HepG2 (cell line): ENCODE results near the gene PTEN. TPM values are rescaled to one million over a fixed set of nuclear protein-coding genes. Genes with fewer than 3 reads are reported as not detected.

Source experiments
- ATF6 ChIP-seq: sonication (generic); formaldehyde crosslinking; conservative IDR thresholded peaks from 2 replicates; pipeline ENCODE4 v1.4.0; 2020; ENCODE audit warnings: missing genetic modification reagents
- HBP1 ChIP-seq: IDR thresholded peaks from 2 replicates; pipeline ENCODE4 v1.6.1; 2016; ENCODE audit warnings: low read depth, control low read depth
- JUNB ChIP-seq: sonication (generic); formaldehyde crosslinking; IDR thresholded peaks from 2 replicates; pipeline ENCODE4 v1.8.0; 2022; ENCODE audit warnings: missing genetic modification reagents, mild to moderate bottlenecking, borderline replicate concordance
- NFATC3 ChIP-seq: sonication (generic); formaldehyde crosslinking; IDR thresholded peaks from 2 replicates; pipeline ENCODE4 v1.5.1; 2020; ENCODE audit warnings: mild to moderate bottlenecking, missing genetic modification reagents
- NFE2 ChIP-seq: sonication (generic); formaldehyde crosslinking; IDR thresholded peaks from 2 replicates; pipeline ENCODE4 v1.4.0; 2020; ENCODE audit warnings: missing genetic modification reagents
- POLR2A ChIP-seq, 2 experiments: IDR thresholded peaks; 2 replicates each; pipeline ENCODE4 v1.6.1; 2011; ENCODE audit warnings: low read depth in 2 of 2, low read length in 2 of 2, mild to moderate bottlenecking in 1 of 2, moderate library complexity in 1 of 2; ENCODE audit not compliant: insufficient read depth in 1 of 2
- RAD21 ChIP-seq: fragments of 450-650 bp; formaldehyde crosslinking; IDR thresholded peaks from 2 replicates; pipeline ENCODE4 v1.5.0; 2020; ENCODE audit warnings: mild to moderate bottlenecking
- THYN1 ChIP-seq: sonication (generic); formaldehyde crosslinking; IDR thresholded peaks from 2 replicates; pipeline ENCODE4 v1.8.1; 2023; ENCODE audit warnings: low read depth, mild to moderate bottlenecking, moderate library complexity, missing genetic modification reagents, borderline replicate concordance
- ZNF17 ChIP-seq: sonication (generic); formaldehyde crosslinking; IDR thresholded peaks from 2 replicates; pipeline ENCODE4 v1.5.0; 2020; ENCODE audit warnings: mild to moderate bottlenecking, missing genetic modification reagents
- ZNF547 ChIP-seq: sonication (generic); formaldehyde crosslinking; IDR thresholded peaks from 2 replicates; pipeline ENCODE4 v1.5.1; 2020; ENCODE audit warnings: mild to moderate bottlenecking, missing genetic modification reagents
- ZNF614 ChIP-seq: IDR thresholded peaks from 2 replicates; pipeline ENCODE4 v1.6.1; 2018; ENCODE audit warnings: missing biosample characterization, missing genetic modification reagents, inconsistent platforms, borderline replicate concordance
- ZNF891 ChIP-seq: sonication (generic); formaldehyde crosslinking; IDR thresholded peaks from 2 replicates; pipeline ENCODE4 v1.5.0; 2020; ENCODE audit warnings: mild to moderate bottlenecking, missing genetic modification reagents
- polyA plus RNA-seq, 8 experiments: library from polyadenylated mRNA; depleted of rRNA in 3 of 8; stranded (reverse) in 7 of 8; unstranded in 1 of 8; fragments of >200 nt; fragmentation: Illumina TruSeq in 4 of 8; extraction: Trizol in 4 of 8; gene quantifications; 2 replicates each; pipeline versions ENCODE4 v1.2.1 to v1.2.3, GENCODE V29; 2011 to 2016; ENCODE audit warnings: low read depth in 4 of 8, missing spikeins in 1 of 8, mixed read lengths in 1 of 8; ENCODE audit not compliant: insufficient read depth in 1 of 8
- total RNA-seq, 5 experiments: library from RNA; depleted of rRNA; stranded (reverse); fragments of >200 nt; fragmentation: Illumina TruSeq; extraction: Trizol; gene quantifications; 2 replicates each; pipeline ENCODE4 v1.2.3, GENCODE V29; 2016; ENCODE audit warnings: low read depth in 1 of 5
- TF ChIP-seq, protein P1 (sequence below), 2 experiments: fragments of 450-650 bp in 1 of 2; sonication (generic) in 1 of 2; formaldehyde crosslinking in 1 of 2; IDR thresholded peaks; 2 replicates each; pipeline versions ENCODE4 v1.6.1 to v1.8.0; 2016 to 2022; ENCODE audit warnings: antibody characterized with exemption in 1 of 2, mild to moderate bottlenecking in 1 of 2, missing genetic modification reagents in 1 of 2

Gene PTEN
- total and polyA plus RNA-seq, 2 of the 13 experiments (the other 11 are each of a cell fraction or from before 2014, with no cell fraction given) = 30.3 to 61.3 TPM

DNA sequence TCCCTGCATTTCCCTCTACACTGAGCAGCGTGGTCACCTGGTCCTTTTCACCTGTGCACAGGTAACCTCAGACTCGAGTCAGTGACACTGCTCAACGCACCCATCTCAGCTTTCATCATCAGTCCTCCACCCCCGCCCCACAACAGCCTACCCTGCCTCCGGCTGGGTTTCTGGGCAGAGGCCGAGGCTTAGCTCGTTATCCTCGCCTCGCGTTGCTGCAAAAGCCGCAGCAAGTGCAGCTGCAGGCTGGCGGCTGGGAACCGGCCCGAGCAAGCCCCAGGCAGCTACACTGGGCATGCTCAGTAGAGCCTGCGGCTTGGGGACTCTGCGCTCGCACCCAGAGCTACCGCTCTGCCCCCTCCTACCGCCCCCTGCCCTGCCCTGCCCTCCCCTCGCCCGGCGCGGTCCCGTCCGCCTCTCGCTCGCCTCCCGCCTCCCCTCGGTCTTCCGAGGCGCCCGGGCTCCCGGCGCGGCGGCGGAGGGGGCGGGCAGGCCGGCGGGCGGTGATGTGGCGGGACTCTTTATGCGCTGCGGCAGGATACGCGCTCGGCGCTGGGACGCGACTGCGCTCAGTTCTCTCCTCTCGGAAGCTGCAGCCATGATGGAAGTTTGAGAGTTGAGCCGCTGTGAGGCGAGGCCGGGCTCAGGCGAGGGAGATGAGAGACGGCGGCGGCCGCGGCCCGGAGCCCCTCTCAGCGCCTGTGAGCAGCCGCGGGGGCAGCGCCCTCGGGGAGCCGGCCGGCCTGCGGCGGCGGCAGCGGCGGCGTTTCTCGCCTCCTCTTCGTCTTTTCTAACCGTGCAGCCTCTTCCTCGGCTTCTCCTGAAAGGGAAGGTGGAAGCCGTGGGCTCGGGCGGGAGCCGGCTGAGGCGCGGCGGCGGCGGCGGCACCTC, at the start of gene PTEN, which contains the start of gene KLLN (continued):
- TF ChIP-seq, protein P1, sequence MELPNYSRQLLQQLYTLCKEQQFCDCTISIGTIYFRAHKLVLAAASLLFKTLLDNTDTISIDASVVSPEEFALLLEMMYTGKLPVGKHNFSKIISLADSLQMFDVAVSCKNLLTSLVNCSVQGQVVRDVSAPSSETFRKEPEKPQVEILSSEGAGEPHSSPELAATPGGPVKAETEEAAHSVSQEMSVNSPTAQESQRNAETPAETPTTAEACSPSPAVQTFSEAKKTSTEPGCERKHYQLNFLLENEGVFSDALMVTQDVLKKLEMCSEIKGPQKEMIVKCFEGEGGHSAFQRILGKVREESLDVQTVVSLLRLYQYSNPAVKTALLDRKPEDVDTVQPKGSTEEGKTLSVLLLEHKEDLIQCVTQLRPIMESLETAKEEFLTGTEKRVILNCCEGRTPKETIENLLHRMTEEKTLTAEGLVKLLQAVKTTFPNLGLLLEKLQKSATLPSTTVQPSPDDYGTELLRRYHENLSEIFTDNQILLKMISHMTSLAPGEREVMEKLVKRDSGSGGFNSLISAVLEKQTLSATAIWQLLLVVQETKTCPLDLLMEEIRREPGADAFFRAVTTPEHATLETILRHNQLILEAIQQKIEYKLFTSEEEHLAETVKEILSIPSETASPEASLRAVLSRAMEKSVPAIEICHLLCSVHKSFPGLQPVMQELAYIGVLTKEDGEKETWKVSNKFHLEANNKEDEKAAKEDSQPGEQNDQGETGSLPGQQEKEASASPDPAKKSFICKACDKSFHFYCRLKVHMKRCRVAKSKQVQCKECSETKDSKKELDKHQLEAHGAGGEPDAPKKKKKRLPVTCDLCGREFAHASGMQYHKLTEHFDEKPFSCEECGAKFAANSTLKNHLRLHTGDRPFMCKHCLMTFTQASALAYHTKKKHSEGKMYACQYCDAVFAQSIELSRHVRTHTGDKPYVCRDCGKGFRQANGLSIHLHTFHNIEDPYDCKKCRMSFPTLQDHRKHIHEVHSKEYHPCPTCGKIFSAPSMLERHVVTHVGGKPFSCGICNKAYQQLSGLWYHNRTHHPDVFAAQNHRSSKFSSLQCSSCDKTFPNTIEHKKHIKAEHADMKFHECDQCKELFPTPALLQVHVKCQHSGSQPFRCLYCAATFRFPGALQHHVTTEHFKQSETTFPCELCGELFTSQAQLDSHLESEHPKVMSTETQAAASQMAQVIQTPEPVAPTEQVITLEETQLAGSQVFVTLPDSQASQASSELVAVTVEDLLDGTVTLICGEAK (IDR thresholded peaks at IDR 0.05) = no peak
- TF ChIP-seq, protein P1 (CRISPR knock-in tag; IDR thresholded peaks at IDR 0.05) = peak; percentile 75; the same call in 1 of the 2 replicates
- peak; percentile 23; the same call in 1 of the 2 replicates for TF ChIP-seq ZNF614 (CRISPR knock-in tag)
- TF ChIP-seq JUNB (CRISPR knock-in tag) = no peak
- peak; percentile 64; the same call in 1 of the 2 replicates for TF ChIP-seq ATF6 (CRISPR knock-in tag)
- no peak for TF ChIP-seq ZNF17 (CRISPR knock-in tag)
- peak; percentile 87; the same call in 1 of the 2 replicates for TF ChIP-seq ZNF547 (CRISPR knock-in tag)
- no peak for TF ChIP-seq NFATC3
- TF ChIP-seq RAD21 (CRISPR knock-in tag) = peak; percentile 35; the same call in 1 of the 2 replicates
- TF ChIP-seq THYN1 = no peak
- peak; percentile 30; the same call in 1 of the 2 replicates for TF ChIP-seq HBP1 (CRISPR knock-in tag)
- no peak for TF ChIP-seq NFE2 (CRISPR knock-in tag)
- peak; percentile 66 to 76 for TF ChIP-seq POLR2A (IDR thresholded peaks at IDR 0.05; ENCODE audit: insufficient read depth in 1 of 2, low read depth in 2 of 2, low read length in 2 of 2)
- peak; percentile 48; the same call in 1 of the 2 replicates for TF ChIP-seq ZNF891 (CRISPR knock-in tag)
